NCI-H1694 treated with DMSO at 0.1 percent for 48 hours (cell line): Measurements from ENCODE around the gene PRRC2A.
"Not testable (repeated sequence)": the region's sequence is repeated elsewhere in the genome, so short reads cannot be mapped to it uniquely, and the experiment has no call there.

Source experiments
- DNase-seq: peaks from one replicate; lab custom pipeline; 2025; lab: John Stamatoyannopoulos, UW

PRRC2A gene

GRCh38 chr6:31586008-31586407 is 34.5 kb upstream of the PRRC2A start, which contains the start of gene LST1:
TSS of gene LST1 (plus strand) at chr6:31586277. CDS start at chr6:31587300, 1,023 bp downstream.
- DNase-seq, result no peak

DNA sequence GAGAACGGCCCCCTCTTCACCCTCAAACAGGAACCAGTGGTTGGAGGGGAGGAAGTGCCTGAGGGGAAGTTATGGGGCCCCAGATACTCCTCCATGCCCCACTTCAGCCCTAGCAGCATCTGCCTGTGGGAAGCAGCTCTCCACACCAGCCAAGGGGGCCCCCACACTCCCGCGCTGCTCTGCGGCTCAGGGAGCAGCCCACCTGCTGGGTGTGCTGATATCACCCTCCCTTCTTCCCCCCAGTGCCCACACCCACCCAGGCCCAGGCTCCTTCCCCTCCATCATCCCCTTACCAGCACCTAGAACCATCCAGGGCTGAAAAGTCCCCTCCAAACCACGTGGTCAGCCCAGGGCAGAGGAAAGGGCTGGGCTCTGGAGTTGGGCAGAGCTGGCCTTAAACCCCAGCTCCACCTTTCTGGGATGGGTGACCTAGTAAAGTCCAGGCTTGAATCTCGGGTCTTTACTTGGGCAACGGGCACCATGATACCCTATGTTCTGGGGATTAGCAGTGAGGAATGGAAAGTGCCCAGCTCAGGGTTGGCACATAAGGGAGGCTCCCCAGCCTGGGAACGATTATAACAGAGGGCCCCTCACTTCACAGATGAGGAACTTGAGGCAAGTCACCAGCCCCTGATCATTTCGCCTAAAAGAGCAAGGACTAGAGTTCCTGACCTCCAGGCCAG is 33.8 kb upstream of the PRRC2A start:
- no peak for DNase-seq

DNA sequence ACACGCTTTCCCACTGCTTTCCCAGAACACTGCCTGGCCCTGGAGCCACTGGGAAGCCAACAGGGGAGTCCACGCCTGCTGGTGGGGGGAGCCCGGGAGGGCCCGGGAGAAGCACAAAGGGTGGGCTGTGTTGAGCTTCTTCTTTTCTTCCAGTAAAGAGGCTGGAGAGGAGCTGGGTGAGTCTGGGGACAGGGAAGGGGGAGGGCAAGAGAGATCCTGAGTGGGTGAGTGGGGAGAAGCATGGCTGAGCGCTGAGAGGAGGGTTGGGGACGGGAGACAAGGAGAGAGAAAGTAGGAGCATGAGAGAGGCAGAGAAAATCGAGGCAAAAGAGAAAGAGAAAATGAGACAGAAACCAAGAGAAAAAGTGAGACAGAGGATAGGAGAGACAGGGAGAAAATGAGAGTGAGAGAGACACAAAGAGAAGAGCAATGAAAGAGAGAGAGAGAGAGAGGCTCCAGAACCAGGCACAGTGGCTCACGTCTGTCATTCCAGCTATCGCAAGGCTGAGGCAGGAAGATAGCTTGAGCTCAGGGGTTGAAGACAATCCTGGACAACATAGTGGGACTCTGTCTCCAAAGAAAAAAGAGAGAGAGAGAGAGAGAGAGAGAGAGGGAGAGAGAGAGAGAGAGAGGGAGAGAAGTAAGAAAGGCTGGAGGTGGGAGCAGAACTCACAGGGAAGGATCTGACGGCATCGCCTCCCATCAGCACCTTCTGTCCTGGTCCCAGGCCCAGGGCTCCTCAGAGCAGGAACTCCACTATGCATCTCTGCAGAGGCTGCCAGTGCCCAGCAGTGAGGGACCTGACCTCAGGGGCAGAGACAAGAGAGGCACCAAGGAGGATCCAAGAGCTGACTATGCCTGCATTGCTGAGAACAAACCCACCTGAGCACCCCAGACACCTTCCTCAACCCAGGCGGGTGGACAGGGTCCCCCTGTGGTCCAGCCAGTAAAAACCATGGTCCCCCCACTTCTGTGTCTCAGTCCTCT is 32.4 kb upstream of the PRRC2A start:
- DNase-seq, result no peak

GRCh38 chr6:31588871-31589650 is 31.5 kb upstream of the PRRC2A start:
- DNase-seq, result no peak

DNA sequence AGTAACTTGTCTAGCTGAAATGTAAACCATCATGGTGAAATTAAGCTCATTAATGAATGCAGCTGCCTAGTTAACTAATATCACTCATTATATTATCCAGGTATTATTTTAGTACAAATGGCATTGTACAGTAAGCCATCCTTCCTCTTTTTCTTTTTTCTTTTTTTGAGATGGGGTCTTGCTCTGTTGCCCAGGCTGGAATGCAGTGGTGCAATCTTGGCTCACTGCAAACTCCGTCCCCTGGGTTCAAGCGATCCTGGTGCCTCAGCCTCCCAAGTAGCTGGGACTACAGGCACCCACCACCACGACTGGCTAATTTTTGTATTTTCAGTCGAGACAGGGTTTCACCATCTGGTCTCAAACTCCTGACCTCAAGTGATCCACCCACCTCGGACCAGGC is 29.8 kb upstream of the PRRC2A start:
- DNase-seq, result not testable (repeated sequence)

- no peak for DNase-seq
Observed at GRCh38 chr6:31592396-31592771, 28.1 kb upstream of the PRRC2A start.

DNA sequence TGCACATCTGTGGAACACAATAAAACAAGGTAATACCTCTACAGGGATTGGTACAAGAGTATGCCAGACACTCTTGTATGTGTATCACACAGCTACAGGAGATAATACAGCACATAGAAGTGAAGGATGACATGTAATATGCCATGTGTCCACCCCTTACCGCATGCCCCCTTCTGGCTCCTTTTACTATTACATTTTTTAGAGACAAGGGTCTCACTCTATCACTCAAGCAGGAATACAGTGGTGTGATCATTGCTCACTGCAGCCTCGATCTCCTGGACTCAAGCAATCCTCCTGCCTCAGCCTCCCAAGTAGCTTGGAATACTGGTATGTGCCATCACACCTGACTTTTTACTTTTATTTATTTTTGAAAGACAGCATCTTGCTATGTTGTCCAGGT is 23.5 kb upstream of the PRRC2A start:
- peak; percentile 17 for DNase-seq

DNA sequence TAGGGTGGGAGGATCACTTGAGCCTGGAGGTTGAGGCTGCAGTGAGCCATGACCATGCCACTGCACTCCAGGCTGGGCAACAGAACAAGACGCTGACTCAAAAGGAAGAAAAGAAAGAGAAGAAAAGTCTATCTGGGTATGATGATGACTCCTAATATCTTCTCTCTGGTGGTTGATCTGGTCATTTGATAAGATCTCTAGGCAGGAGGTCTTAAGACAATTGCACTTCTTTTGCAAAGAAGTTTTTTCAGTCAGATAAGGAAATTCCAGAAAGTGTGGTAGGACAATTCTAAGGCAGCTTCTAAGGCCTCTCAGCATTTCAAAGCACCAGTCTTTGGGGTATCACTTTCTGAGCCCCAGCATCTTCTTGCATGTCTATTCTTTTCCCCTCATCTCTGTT is 13.2 kb upstream of the PRRC2A start:
- DNase-seq, result no peak

GRCh38 chr6:31609519-31610406 is 10.8 kb upstream of the PRRC2A start:
- DNase-seq, result no peak

- DNase-seq, result no peak
Observed at GRCh38 chr6:31610968-31611367, 9.5 kb upstream of the PRRC2A start.

GRCh38 chr6:31614075-31614619 is 6.4 kb upstream of the PRRC2A start:
- DNase-seq, result no peak

DNA sequence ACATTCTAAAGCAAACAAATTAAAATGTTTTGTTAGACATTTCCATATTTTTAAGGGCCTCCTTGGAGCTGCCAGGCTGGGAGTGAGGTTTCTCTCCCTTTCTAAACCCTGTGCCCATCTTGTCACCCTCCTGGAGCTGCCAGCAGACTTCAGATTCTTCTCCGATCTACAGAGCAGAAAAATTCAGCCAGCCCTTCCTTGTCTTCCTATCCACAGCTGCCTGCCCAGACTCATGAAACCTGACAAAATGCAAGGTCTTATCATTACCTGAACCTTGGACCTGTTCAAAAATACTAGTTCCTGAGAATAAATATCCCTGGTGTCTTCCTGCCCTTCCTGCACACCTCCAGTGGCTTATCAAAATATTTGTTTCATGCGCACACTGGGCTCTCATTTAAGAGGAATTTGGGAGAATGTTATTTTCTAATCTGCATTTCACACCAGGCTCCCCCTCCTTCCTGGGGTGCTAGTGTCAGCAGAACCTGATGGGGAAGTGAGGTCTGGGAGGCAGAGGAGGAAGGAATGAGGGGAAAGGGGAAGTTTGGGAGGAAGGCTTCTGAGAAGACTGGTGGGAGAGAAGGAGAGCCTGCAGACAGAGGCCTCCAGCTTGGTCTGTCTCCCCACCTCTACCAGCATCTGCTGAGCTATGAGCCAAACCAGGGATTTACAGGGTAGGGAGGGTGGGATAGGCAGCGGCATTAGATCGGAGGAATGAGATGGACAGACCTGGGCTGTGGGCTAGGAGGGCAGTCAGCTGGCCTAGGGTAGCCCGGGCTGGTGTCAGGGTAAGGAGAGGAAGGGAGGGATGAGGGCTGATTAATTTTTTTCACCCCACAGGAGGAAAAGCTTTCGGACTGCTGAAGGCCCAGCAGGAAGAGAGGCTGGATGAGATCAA is 5.6 kb upstream of the PRRC2A start, which contains the start of gene AIF1:
Gene AIF1 (plus strand): TSS at position 551 of the 895 bp plus-strand sequence. CDS start 96 bp downstream, at position 647.
- DNase-seq, result no peak

- no peak for DNase-seq
Observed at GRCh38 chr6:31615748-31616147, 4.8 kb upstream of the PRRC2A start.

DNA sequence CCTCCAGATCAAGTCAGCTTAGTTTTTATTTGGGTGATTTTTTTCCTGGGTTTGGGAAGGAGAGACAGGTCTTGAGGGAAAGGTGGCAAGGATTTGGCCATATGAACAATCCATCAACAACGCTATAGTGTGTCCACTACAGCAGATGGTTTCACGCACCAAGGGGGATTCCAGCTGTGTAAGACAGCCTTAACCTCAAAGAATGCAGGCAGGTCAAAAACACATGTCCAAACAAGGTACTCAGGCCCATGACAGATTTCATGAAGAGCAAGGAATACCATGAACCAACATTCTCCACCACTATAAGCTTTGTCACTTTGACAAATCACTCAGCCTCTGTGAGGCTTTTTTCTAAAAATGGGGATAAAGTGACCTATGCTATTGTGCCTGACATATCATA is 3.5 kb upstream of the PRRC2A start:
- DNase-seq, result no peak

GRCh38 chr6:31619805-31620585 is 520 bp upstream of the PRRC2A start:
- DNase-seq, result peak; percentile 96

DNA sequence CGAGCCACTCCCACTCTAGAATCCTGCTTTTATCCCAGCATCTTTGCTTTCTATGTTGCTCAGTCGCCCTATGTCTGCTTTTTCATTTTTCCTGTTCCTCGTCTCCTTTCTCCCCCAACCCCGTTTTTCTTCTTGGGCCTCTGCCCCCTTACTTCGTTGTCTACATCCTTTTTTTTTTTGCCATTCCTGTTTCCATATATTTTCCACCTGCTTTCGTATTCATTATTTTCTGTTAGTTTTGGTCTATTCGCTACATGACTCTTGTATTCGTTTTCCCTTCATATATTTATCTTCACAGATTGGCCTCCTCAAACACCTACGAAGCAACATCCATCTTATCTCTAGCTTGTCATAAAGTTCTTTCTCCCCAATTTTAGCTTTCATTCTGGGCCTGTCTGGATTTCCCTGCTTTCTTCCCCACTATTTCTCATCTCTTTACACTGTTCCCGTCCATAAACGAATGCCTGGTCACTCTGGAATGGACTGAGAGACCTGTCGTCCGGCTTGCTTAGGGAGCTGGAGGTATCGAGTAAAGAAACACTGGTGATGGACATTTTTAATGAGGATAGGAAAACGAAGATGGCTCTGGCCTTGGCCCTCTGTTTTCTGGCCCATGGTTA is 915 bp downstream of the PRRC2A start:
- DNase-seq, result no peak

GRCh38 chr6:31621991-31622390 is 1.5 kb downstream of the PRRC2A start:
- no peak for DNase-seq

DNA sequence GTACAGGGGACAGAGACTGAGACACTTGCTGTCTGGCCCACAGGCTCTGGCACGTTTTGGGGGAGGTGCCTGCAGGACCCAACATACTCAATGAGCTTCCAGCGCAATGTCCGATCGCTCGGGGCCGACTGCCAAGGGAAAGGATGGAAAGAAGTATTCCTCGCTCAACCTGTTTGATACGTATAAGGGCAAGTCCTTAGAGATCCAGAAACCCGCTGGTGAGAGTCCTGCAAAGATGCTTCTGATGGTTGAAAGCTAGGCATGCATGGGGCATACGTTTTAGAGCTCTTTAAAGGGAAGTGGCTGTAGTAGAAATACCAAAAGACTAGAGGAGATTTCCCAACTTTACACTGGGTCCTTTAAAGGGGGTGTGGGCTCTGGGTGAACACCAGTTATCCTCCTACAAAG is 2.2 kb downstream of the PRRC2A start:
- no peak for DNase-seq

DNA sequence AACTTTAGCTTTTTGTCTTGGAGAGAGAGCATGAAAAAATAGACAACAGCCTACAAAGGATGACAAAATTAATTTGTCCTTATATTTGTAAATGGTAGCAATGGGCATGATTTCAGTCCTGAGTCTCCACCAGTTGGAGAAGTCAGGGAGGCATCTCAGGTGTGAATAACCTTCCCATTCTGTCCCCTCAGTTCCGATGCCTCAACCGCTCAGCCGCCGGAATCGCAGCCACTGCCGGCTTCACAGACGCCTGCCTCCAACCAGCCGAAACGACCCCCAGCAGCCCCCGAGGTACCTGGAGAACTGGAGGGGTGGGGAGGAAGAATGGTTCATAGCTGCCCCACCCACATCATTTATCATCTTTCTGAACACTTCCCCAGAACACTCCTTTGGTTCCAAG is 3.6 kb downstream of the PRRC2A start:
- no peak for DNase-seq
